Ovary (tissue), 9 donors: ENCODE results near the gene AP4S1. TPM values are rescaled to one million over a fixed set of nuclear protein-coding genes. Genes with fewer than 3 reads are reported as not detected.
"Not testable (repeated sequence)": the region's sequence is repeated elsewhere in the genome, so short reads cannot be mapped to it uniquely, and the experiment has no call there.

Source experiments
- DNase-seq, 5 donors: peaks; one replicate each; pipeline ENCODE4 v3.0.0-alpha.2; 2019 to 2020
- H3K27ac ChIP-seq, 2 donors: fragments of 200-600 bp; one replicate each; pipeline versions ENCODE4 v1.5.1 to v1.8.0; 2019 to 2022
- H3K27me3 ChIP-seq: fragments of 200-600 bp; one replicate; pipeline ENCODE4 v1.8.0; 2022
- H3K36me3 ChIP-seq: fragments of 200-600 bp; sonication (generic); one replicate; pipeline ENCODE4 v1.5.1; 2019
- H3K4me1 ChIP-seq: one replicate; pipeline ENCODE4 v1.8.1; 2013; ENCODE audit warnings: mild to moderate bottlenecking, moderate library complexity; ENCODE audit not compliant: insufficient read depth
- H3K4me3 ChIP-seq: fragments of 200-600 bp; sonication (generic); one replicate; pipeline ENCODE4 v1.5.1; 2017
- H3K9me3 ChIP-seq, 2 donors: fragments of 200-600 bp in 1 of 2; sonication (generic) in 1 of 2; one replicate each; pipeline versions ENCODE4 v1.5.1 to v1.8.1; 2013 to 2019; ENCODE audit warnings: mild to moderate bottlenecking in 1 of 2, moderate library complexity in 1 of 2
- CTCF ChIP-seq, 3 donors: fragments of 450-650 bp in 2 of 3; fragments of 200-600 bp in 1 of 3; IDR thresholded peaks; one replicate each; pipeline versions ENCODE4 v1.5.1 to v1.8.0; 2016 to 2022; ENCODE audit warnings: antibody characterized with exemption in 3 of 3, mild to moderate bottlenecking in 1 of 3
- EP300 ChIP-seq: sonication (generic); formaldehyde crosslinking; IDR thresholded peaks from one replicate; pipeline ENCODE4 v1.6.1; 2017; ENCODE audit warnings: antibody characterized with exemption
- POLR2A ChIP-seq: fragments of 450-650 bp; IDR thresholded peaks from one replicate; pipeline ENCODE4 v1.6.1; 2017; ENCODE audit warnings: antibody characterized with exemption, mild to moderate bottlenecking, moderate library complexity
- WGBS, 3 donors: extraction: QIAGEN DNeasy Blood & Tissue Kit in 1 of 3; methylation state at CpG; one replicate each; pipeline versions ENCODE4 v1.1.5 to v1.1.7; 2013 to 2017; 5-methylcytosine and 5-hydroxymethylcytosine counted together
- intact Hi-C, 4 donors: fragments of 100-400 bp; cut with DNase I; formaldehyde crosslinking; loops; one replicate each; pipeline versions ENCODE4 v1.11.0 to v1.15.1; 2022 to 2023
- polyA plus RNA-seq, 2 donors: library from polyadenylated mRNA; stranded (reverse); fragments of 200-250 nt in 1 of 2; fragments of 350-450 nt in 1 of 2; fragmentation: Illumina TruSeq in 1 of 2; extraction: RNeasy Lipid Tissue Mini Kit (QIAGEN cat#74804) in 1 of 2; gene quantifications; one replicate each; pipeline ENCODE4 v1.2.3, GENCODE V29; 2013 to 2014
- total RNA-seq, 7 donors: library from RNA; depleted of rRNA in 2 of 7; stranded (reverse); fragments of >200 nt in 2 of 7; fragmentation: NEBNext Ultra II Directional in 3 of 7; extraction: Animal tissue kit (Norgen Biotek cat#: 25700) in 3 of 7; gene quantifications; one replicate each; pipeline versions ENCODE4 v1.1.0 to v1.2.4, GENCODE V29; 2016 to 2023
- donor health status: DM: no; HTN: no; CAD: no; lungs with moderate emphysema.
- donor health status: DM: no; HTN: no; CAD: no.
- donor health status: Bipolar disorder and iron deficiency.
- donor health status: DM: yes; HTN: yes; CAD: no.
- donor health status: DM: no; HTN: no; CAD: no.
- donor health status: DM: yes; HTN: yes; CAD: no.

Gene AP4S1
- total and polyA plus RNA-seq, 9 donors, result 7.9 to 19.3 (median 12.8) TPM

- H3K4me3 ChIP-seq, result no peak overlapping the region
- WGBS, 3 donors, result 84 to 92% (median 86%) methylated on average over 7 of the region's 7 CpGs
- DNase-seq, result no peak
- no peak overlapping the region for H3K27ac ChIP-seq
- no peaks in the 10 kb centered on the region for H3K27me3 ChIP-seq
- H3K4me1 ChIP-seq, result no peaks in the 10 kb centered on the region
- TF ChIP-seq CTCF (IDR thresholded peaks at IDR 0.05) (no peak), POLR2A (no peak), EP300 (no peak)
- no peaks in the 10 kb centered on the region for H3K36me3 ChIP-seq
- intact Hi-C loops, result no loop called here
- H3K9me3 ChIP-seq, result no peaks in the 10 kb centered on the region
Measured at GRCh38 chr14:31051023-31051422, 25.6 kb downstream of the AP4S1 start.

GRCh38 chr14:31051511-31051910 is 26.1 kb downstream of the AP4S1 start:
- Histone ChIP-seq H3K9me3 (no peaks in the 10 kb centered on the region), H3K4me1 (peaks cover 1% of the 10 kb centered on the region), H3K4me3 (no peak overlapping the region), H3K27ac (no peak overlapping the region), H3K27me3 (no peaks in the 10 kb centered on the region), H3K36me3 (no peaks in the 10 kb centered on the region)
- TF ChIP-seq EP300, result no peak
- no peak for TF ChIP-seq POLR2A
- no peak for TF ChIP-seq CTCF (IDR thresholded peaks at IDR 0.05)
- 68 to 85% (median 83%) methylated on average over 4 of the region's 4 CpGs for WGBS, 3 donors
- intact Hi-C loops, result no loop called here
- DNase-seq, result no peak

DNA sequence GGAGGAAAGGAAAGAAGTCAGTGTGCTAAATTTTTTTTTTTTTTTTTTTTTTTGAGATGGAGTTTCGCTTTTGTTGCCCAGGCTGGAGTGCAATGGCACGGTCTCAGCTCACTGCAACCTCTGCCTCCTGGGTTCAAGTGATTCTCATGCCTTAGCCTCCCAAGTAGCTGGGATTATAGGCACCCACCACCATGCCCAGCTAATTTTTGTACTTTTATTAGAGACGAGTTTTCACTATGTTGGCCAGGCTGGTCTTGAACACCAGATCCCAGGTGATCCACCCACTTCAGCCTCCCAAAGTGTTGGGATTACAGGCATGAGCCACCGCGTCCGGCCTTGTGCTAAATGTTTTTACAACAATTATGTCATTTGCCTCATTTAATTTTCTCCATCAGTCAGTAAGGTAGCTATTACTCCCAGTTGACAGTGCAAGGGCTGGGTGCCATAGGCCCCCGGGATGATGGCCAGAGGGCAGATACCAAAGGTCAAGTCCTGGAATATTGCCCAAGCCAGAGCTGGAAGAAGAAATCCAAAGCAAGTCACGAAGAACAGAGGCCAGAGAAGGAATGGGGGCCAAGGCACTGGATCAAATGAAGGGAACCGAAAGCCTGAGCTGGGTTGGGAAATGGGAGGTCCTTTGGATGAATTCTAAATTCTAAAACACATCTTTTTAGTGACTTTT is 27.6 kb downstream of the AP4S1 start:
- intact Hi-C loops, H3K27me3 ChIP-seq, H3K9me3 ChIP-seq, H3K4me3 ChIP-seq, H3K4me1 ChIP-seq, H3K27ac ChIP-seq, H3K36me3 ChIP-seq: not testable (repeated sequence)
- DNase-seq, result peak; percentile 74 to 85 (median 79)
- WGBS, 3 donors, result 49 to 57% (median 55%) methylated on average over 9 of the region's 9 CpGs

GRCh38 chr14:31057035-31057434 is 31.6 kb downstream of the AP4S1 start:
- no peaks in the 10 kb centered on the region for H3K27me3 ChIP-seq
- intact Hi-C loops, result no loop called here
- H3K4me3 ChIP-seq, result no peak overlapping the region
- no peak for DNase-seq
- H3K36me3 ChIP-seq, result no peaks in the 10 kb centered on the region
- H3K27ac ChIP-seq, result no peak overlapping the region
- H3K4me1 ChIP-seq, result peaks cover 3% of the 10 kb centered on the region
- H3K9me3 ChIP-seq, result no peaks in the 10 kb centered on the region
- WGBS, 3 donors, result 92 to 100% (median 96%) methylated on average over 1 of the region's 1 CpG
- TF ChIP-seq EP300, result no peak
- TF ChIP-seq POLR2A, result no peak
- no peak for TF ChIP-seq CTCF (IDR thresholded peaks at IDR 0.05)

GRCh38 chr14:31057701-31058364 is 32.4 kb downstream of the AP4S1 start:
- Histone ChIP-seq H3K27me3 (no peaks in the 10 kb centered on the region), H3K4me3 (no peak overlapping the region), H3K9me3 (no peaks in the 10 kb centered on the region), H3K27ac (no peak overlapping the region), H3K36me3 (no peaks in the 10 kb centered on the region), H3K4me1 (peaks cover 3% of the 10 kb centered on the region)
- intact Hi-C loops, result no loop called here
- no peak for TF ChIP-seq POLR2A
- TF ChIP-seq EP300, result no peak
- no peak for TF ChIP-seq CTCF (IDR thresholded peaks at IDR 0.05)
- 96 to 97% (median 97%) methylated on average over 12 of the region's 12 CpGs for WGBS, 3 donors
- DNase-seq, result no peak
